Motor neuron (in vitro differentiated cells): ENCODE results near the gene FAM53B. TPM values are rescaled to one million over a fixed set of nuclear protein-coding genes. Genes with fewer than 3 reads are reported as not detected.

Experiments used
- ATAC-seq, 8 experiments: fragments of 200-7000 bp; cut with Tn5 transposase; replicated peaks in 6 of 8; 2 replicates each; pipeline ENCODE4 v1.8.0; 2021; ENCODE audit warnings: mild to moderate bottlenecking in 8 of 8, moderate library complexity in 8 of 8
- H3K27ac ChIP-seq, 2 donors: fragments of 250-450 bp; sonication (Bioruptor Pico); 2 replicates each; pipeline ENCODE4 v1.9.0; 2021; ENCODE audit warnings: antibody characterized with exemption in 2 of 2, mild to moderate bottlenecking in 2 of 2, moderate library complexity in 1 of 2
- H3K4me1 ChIP-seq, 2 donors: fragments of 250-450 bp; sonication (Bioruptor Pico); replicated peaks in 1 of 2; 2 replicates each; pipeline ENCODE4 v1.6.1; 2021; ENCODE audit warnings: antibody characterized with exemption in 2 of 2, mild to moderate bottlenecking in 2 of 2, moderate library complexity in 1 of 2
- H3K4me3 ChIP-seq, 5 donors: fragments of 250-450 bp; sonication (Bioruptor Pico); 2 replicates each; pipeline ENCODE4 v1.9.0; 2021; ENCODE audit warnings: antibody characterized with exemption in 5 of 5, mild to moderate bottlenecking in 5 of 5, moderate library complexity in 4 of 5
- WGBS, 10 experiments: fragments of 450-650 bp; shearing (Covaris generic); methylation state at CpG; one replicate each; pipeline ENCODE4 v1.0.0; 2022; 5-methylcytosine and 5-hydroxymethylcytosine counted together
- in situ Hi-C, 9 experiments: fragments of 400-800 bp; cut with MboI; loops; one replicate each; pipeline ENCODE4 v1.15.0; 2021; ENCODE audit warnings: low sequenced_read_pairs in 9 of 9, low pct_unique_long_range_greater_than_20kb in 2 of 9; ENCODE audit not compliant: unreplicated experiment in 9 of 9
- total RNA-seq, 8 experiments: library from RNA; unstranded; fragments of 300-600 nt; gene quantifications; 2 replicates each; pipeline versions ENCODE4 v1.2.3 to v1.2.4, GENCODE V29; 2022

The FAM53B gene
- total RNA-seq, 8 experiments from 2014 or later, result 10.3 to 29.6 (median 18.8) TPM

DNA sequence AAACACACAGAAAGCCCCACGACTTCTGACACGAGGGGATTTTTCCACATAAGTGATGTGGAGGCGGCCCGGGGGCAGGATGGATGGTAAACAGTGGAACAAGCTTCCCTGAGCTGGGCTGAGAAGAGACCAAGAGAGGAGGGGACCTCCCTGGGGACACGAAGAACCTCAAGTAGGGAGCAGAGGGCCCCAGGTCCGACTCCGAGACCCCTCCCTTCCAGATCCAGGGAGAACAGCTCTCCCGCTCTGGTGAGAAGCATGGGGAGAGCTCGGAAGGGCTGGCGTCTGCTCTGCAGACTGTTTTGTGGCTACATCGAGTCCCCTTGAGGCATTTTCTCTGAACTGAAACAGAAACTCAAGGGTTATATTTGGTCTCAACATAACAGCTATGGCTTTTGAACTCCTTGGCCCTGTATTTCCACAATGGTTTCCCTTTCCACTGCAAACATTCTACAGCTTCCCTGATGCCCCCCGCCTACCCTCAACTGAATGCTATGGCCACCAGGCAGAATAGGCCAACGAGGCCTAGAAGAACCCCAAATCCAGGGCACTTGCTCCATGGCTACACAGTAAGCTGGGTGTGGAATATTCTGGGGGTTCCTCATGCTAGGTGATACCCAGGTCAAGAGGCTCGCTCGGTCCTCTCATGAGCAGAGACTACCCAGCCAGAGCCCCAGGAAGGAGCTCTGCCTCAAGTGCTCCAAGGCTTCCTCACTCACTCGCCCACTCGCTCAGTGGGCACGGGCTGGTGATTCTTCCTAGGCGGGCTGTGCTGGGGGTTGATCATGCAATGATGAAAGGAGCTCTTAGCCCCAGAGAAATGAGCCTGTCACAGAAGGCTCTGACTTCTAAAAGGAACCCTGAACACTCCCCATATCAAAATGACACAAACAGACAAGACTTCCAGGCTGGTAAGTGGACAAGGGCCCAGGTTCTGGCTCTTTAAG is 47.5 kb downstream of the FAM53B start:
- H3K4me1 ChIP-seq, result peaks cover 32 to 43% of the 10 kb centered on the region in 2 donors
- no peak for ATAC-seq
- no peak overlapping the region for H3K27ac ChIP-seq
- 40 to 98% (median 92%) methylated on average over 1 to 9 of the region's 19 CpGs for WGBS, 10 experiments
- no peak overlapping the region for H3K4me3 ChIP-seq
- in situ Hi-C loops, result no loop called here

DNA sequence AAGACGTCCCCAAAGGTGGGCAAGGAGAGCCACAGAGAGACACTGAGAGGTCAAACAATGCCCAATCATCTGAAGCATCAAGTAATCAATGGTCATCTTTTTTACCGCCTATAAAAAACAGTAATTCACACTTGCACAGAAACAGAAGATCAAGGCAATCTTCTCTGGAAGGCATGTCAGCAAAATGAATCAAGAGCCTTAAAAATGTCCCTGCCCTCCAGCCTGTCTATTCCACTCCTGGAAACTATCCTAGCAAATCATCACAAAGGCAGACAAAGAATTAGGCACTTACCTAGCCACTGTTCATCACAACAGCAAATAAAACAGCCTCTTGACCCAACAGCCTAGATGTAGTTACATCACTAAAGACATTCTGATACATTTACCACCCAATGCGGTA is 48.9 kb downstream of the FAM53B start:
- WGBS, 10 experiments, result 38 to 100% (median 100%) methylated on average over 1 to 3 of the region's 3 CpGs; no CpG with 5 or more reads in 1 of the 10 experiments
- in situ Hi-C loops, result no loop called here
- Histone ChIP-seq H3K27ac (peak overlapping the region in 1 of 2 donors; percentile 54), H3K4me3 (no peak overlapping the region), H3K4me1 (peaks cover 45 to 50% of the 10 kb centered on the region in 2 donors)
- no peak for ATAC-seq

DNA sequence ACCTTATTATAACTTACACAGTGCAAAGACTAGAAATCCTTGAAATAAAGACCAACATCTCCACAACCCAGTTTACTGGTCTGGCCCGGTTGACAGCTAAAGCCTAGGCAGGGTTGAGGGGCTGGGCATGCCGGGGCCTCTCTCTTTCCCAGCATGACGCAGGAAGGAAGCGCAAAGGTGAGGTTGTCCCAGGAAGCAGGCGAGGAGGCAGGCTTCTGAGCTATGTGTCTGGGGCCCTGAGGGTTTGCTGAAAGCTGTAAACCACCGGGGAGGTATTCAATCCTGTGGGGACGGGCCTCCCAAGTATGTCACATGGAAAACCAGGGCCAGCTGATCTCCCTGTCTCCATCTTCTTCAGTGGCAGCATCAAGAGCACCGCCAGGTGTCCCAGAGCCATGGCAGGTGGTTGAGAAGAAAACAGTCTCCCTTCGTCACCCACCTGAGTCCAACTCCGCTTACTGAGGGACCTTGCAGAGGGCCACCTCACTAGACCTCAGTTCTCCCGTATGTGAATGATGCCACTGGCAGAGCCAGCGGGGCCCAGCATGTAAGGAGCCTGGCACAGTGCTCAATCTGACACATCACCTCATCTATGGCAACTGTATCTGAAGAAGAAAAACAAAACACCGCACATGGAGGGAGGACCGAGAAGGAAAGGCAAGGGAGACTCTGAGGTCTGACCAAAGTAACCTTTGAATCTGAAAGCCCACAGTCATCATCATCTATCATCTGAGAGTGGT is 49.5 kb downstream of the FAM53B start:
- H3K4me3 ChIP-seq, result no peak overlapping the region
- peak overlapping the region in 1 of 2 donors; percentile 54 for H3K27ac ChIP-seq
- in situ Hi-C loops, result no loop called here
- WGBS, 10 experiments, result 86 to 100% (median 91%) methylated on average over 1 to 8 of the region's 14 CpGs; no CpG with 5 or more reads in 2 of the 10 experiments
- H3K4me1 ChIP-seq, result peaks cover 49 to 56% of the 10 kb centered on the region in 2 donors
- ATAC-seq, result no peak

DNA sequence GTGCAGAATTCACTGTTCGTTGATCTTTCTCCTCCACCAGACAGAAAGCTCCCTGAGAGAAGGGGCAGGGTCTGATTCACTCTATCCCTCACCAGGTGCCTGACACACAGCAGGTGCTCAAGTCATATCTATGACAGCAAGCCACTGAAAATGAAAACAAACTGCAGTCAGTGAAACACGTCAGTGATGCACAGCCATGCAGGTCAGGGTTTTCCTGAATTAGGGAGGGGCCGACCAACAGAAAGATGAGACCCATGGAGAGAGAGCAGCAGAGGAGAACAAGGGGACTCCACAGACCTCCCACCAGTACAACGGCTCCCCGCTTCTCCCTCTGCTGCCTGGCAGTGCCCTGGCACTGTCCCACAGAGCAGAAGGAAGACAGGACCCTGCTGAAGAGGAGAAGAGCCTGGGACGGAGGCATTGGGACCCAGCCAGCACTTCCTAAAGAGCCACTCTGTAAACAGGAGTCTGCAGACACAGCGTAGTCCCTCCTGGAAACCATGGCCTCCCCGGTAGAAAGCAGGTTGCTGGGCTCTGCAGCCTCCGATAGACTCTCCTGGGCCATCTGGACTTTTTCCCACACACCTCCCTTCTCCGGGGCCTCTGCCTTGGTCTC is 50.3 kb downstream of the FAM53B start:
- Histone ChIP-seq H3K27ac (no peak overlapping the region), H3K4me3 (no peak overlapping the region), H3K4me1 (peaks cover 50 to 57% of the 10 kb centered on the region in 2 donors)
- ATAC-seq, result peak in 1 of 8 experiments; percentile 44
- in situ Hi-C loops, result no loop called here
- 50 to 100% (median 83%) methylated on average over 1 to 4 of the region's 10 CpGs; no CpG with 5 or more reads in 1 of the 10 experiments for WGBS, 10 experiments

DNA sequence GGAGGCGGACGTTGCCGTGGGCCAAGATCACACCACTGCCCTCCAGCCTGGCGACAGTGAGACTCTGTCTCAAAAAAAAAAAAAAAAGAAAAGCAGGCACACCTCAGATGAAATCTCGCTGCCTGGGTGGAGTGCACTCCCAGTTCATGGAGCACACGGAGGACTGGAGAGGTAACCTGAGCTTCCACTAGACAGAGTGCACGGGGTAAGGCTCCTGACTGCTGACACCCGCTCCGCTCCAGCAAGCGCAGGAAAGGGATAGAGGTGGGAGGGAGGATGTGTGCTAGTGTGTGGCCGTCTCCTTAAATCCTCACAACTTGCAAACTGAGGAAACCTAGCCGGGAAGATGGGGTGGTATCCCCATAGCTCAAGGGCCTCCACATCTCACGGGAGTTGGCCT is 50.8 kb downstream of the FAM53B start:
- 77 to 100% (median 91%) methylated on average over 3 to 8 of the region's 13 CpGs; no CpG with 5 or more reads in 3 of the 10 experiments for WGBS, 10 experiments
- peak in 3 of 8 experiments; percentile 1 to 4 (median 3) for ATAC-seq
- in situ Hi-C loops, result no loop called here
- H3K4me3 ChIP-seq, result no peak overlapping the region
- peak overlapping the region; percentile 34 to 43 for H3K27ac ChIP-seq
- H3K4me1 ChIP-seq, result peaks cover 50 to 58% of the 10 kb centered on the region in 2 donors

DNA sequence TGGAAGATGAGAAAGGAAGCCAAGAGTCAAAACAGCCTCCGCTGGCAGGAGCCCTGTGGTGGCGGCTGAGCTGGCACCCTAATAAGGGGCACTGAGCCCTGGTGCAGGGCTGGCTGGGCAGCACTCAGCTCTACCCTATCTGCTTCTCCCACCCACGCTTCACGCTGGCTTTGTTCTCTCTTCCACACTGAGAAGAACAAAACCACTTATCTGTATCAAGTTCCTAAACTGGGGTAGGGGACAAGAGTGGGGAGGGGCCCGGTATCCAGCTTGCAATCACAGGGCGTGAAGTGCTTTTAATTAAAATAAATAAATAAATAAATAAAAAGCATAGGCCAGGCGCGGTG is 52.1 kb downstream of the FAM53B start:
- Histone ChIP-seq H3K27ac (no peak overlapping the region), H3K4me1 (peaks cover 52 to 61% of the 10 kb centered on the region in 2 donors), H3K4me3 (no peak overlapping the region)
- in situ Hi-C loops, result no loop called here
- no peak for ATAC-seq
- WGBS, 10 experiments, result 80 to 100% (median 100%) methylated on average over 1 to 5 of the region's 8 CpGs; no CpG with 5 or more reads in 2 of the 10 experiments

DNA sequence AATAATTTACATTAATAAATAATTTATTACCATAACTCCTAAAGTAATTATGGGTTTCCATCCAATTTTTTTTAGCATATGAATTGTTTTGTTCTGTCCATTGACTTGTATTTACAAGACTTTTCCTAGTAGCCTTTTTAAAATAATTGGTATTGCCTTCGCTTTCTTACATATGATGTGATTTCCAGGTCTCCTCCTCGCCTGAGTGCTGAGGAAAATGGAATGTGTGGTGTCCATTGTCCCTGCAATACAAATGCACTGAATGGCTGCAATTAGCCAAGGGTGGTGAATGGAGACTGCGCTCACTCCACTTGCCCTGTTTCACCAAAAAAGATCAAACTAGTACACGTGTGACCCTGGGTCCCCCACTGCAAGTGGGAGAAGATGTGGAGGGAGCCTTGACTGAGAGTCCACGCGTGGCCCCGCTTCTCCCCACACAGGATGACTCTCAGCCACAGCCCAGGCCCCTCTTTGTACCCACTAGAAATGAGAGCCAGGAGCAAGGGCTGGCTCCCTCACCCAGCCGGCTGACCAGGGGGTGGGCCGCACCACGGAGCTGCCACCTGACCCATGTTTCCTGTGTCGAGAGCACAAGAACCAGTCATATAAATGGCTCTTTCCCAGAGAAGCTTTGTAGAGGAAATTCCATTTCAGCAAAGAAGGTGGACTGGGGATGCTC is 52.6 kb downstream of the FAM53B start:
- in situ Hi-C loops, result no loop called here
- peak in 1 of 8 experiments; percentile 53 for ATAC-seq
- WGBS, 10 experiments, result 50 to 96% (median 77%) methylated on average over 1 to 6 of the region's 11 CpGs; no CpG with 5 or more reads in 2 of the 10 experiments
- H3K4me3 ChIP-seq, result no peak overlapping the region
- peaks cover 57 to 64% of the 10 kb centered on the region in 2 donors for H3K4me1 ChIP-seq
- no peak overlapping the region for H3K27ac ChIP-seq

DNA sequence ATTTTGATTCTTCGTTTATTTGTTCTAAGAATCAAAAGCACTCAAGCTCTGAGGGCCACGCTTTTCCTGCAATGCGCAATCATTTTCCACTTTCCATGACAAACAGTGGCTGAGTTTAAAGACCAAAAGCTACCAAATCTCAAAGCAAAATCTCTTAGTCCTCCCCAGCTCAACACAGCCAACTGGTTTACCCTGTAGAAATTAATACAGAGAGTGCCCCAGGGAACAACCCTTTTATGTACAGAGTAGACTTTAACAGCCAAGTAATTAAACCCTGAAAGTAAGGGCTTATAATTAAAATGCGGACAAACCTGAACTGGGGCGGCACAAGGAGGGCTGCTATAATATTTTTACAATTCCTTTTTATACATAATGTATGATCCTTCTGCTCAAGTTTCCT is 53.2 kb downstream of the FAM53B start:
- 32 to 100% (median 90%) methylated on average over 2 to 5 of the region's 5 CpGs for WGBS, 10 experiments
- in situ Hi-C loops, result no loop called here
- Histone ChIP-seq H3K4me3 (no peak overlapping the region), H3K4me1 (peaks cover 62 to 70% of the 10 kb centered on the region in 2 donors), H3K27ac (no peak overlapping the region)
- ATAC-seq, result peak in 1 of 8 experiments; percentile 80

DNA sequence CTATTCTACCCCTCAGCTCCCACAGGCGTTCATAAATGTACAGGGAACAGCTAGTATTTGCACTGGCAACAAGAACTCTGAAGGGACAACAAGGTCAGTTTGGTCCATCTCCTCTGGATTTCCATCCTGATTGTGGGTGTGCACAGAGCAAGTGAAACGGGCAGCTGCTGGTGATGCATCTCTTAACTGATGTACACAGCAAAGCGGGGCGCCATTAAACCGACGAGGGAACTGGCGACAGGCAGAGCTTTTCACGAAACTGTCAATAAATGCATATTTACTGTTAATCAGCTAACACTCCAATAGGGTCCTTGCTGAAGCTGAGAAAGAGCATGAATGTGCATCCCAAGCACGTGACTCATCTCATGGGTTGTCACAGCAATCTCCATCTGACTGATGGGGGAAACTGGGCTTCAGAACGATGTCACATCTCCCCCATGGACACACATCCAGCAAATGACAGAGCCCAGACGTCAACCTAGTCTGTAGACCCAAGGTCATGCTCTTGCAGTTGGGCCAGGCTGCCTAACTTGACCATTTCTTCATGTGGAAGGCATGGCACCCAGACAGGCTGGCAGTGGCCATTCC is 54.2 kb downstream of the FAM53B start:
- Histone ChIP-seq H3K27ac (no peak overlapping the region), H3K4me1 (peaks cover 63 to 73% of the 10 kb centered on the region in 2 donors), H3K4me3 (no peak overlapping the region)
- 67 to 100% (median 96%) methylated on average over 1 to 8 of the region's 11 CpGs; no CpG with 5 or more reads in 5 of the 10 experiments for WGBS, 10 experiments
- in situ Hi-C loops, result no loop called here
- ATAC-seq, result peak in 1 of 8 experiments; percentile 16

DNA sequence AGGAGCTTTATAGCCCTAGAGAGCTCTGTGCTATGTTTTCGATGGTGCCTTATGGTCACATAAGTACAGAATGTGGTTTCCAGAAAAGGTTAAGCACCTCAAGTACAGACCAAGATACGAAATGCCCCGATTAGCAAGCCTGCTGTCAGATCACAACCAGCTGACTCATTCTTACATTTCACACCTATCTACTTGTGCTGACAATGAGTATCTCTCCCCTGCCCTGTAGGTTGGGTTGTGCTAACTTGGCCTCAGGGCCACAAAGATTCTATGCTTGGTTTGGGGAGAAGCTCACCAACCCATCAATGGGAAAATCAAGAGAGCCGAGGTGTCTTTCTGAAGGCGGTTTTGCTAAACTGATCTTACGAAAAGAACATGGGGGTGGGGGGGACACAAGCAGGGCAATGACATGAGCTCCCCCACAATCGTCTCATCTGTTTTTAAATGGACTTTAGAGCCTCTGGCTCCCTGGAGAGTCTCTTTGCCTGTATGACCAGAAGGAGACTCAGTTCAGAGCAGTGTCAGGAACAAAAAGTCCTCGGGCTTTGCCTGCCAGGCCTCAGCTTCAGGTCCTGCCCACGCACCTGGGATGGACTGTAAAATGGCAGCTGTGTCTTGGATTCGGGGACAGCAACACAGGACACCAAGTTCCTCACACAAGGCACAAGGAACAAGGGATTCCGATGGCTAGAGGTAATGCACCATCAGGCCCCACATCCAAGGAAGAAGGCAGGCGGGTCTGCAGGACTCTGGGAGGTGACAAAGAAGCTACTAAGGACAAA is 55.1 kb downstream of the FAM53B start:
- peaks cover 63 to 68% of the 10 kb centered on the region in 2 donors for H3K4me1 ChIP-seq
- H3K4me3 ChIP-seq, result no peak overlapping the region
- ATAC-seq, result peak in 2 of 8 experiments; percentile 34 to 59
- H3K27ac ChIP-seq, result no peak overlapping the region
- in situ Hi-C loops, result no loop called here
- WGBS, 10 experiments, result 90 to 100% (median 97%) methylated on average over 2 to 8 of the region's 12 CpGs; no CpG with 5 or more reads in 2 of the 10 experiments

DNA sequence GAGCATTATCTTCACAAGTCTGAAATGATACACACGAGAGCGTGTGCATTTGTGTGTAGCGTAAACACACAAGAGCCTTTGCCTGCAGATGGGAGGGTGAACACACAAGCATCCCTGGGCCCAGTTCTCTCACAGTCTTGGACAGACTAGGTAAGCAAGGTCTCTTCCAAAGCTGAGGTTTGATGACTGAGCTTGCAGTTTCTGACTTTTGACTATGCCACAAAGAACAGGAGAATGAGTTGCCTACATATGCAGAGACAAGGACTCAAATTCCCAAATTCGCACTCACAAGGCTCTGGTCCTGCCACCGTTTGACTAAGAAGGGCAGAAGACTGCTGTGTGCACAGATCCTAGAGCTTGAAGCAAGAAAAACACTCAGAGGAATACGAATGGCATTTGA is 55.8 kb downstream of the FAM53B start:
- WGBS, 10 experiments, result 87 to 100% (median 94%) methylated on average over 1 to 4 of the region's 6 CpGs
- no peak for ATAC-seq
- H3K4me1 ChIP-seq, result peaks cover 57 to 67% of the 10 kb centered on the region in 2 donors
- no peak overlapping the region for H3K4me3 ChIP-seq
- in situ Hi-C loops, result no loop called here
- no peak overlapping the region for H3K27ac ChIP-seq
